Fibroblast of peridontal ligament (primary cell): ENCODE results near the gene ATP9B.
"Not testable (repeated sequence)": the region's sequence is repeated elsewhere in the genome, so short reads cannot be mapped to it uniquely, and the experiment has no call there.

ENCODE experiments used
- DNase-seq: peaks from one replicate; pipeline ENCODE4 v3.0.0-alpha.2; 2010; ENCODE audit errors: extremely low read depth

Gene ATP9B

GRCh38 chr18:79136742-79137141 lies 67.5 kb downstream of the ATP9B start:
- DNase-seq: no peak

GRCh38 chr18:79139206-79139605 lies 70.0 kb downstream of the ATP9B start:
- DNase-seq: no peak

- DNase-seq: no peak
These were observed 77.8 kb downstream of the ATP9B start for GRCh38 chr18:79147014-79147413.

GRCh38 chr18:79151191-79151590 lies 82.0 kb downstream of the ATP9B start:
- DNase-seq: no peak

- DNase-seq: no peak
These were observed 87.1 kb downstream of the ATP9B start for GRCh38 chr18:79156327-79156726.

GRCh38 chr18:79164706-79165105 lies 95.5 kb downstream of the ATP9B start:
- DNase-seq: peak; percentile 10

- DNase-seq: no peak
These were observed 97.5 kb downstream of the ATP9B start for GRCh38 chr18:79166702-79167101.

GRCh38 chr18:79167526-79168190 lies 98.5 kb downstream of the ATP9B start:
- no peak for DNase-seq

GRCh38 chr18:79169958-79170555 lies 100.9 kb downstream of the ATP9B start:
- no peak for DNase-seq

GRCh38 chr18:79172331-79172730 lies 103.1 kb downstream of the ATP9B start:
- not testable (repeated sequence) for DNase-seq

- no peak for DNase-seq
These were observed 104.5 kb downstream of the ATP9B start for GRCh38 chr18:79173742-79174141.

GRCh38 chr18:79178113-79178531 lies 108.9 kb downstream of the ATP9B start:
- DNase-seq: no peak

- DNase-seq: no peak
These were observed 113.0 kb downstream of the ATP9B start for GRCh38 chr18:79182047-79182713.

- DNase-seq: no peak
These were observed 116.5 kb downstream of the ATP9B start for GRCh38 chr18:79185648-79186047.

- no peak for DNase-seq
These were observed 117.5 kb downstream of the ATP9B start for GRCh38 chr18:79186649-79187048.

- DNase-seq: no peak
These were observed 118.5 kb downstream of the ATP9B start for GRCh38 chr18:79187532-79188277.

- no peak for DNase-seq
These were observed 122.2 kb downstream of the ATP9B start for GRCh38 chr18:79191418-79191817.

GRCh38 chr18:79191956-79192355 lies 122.8 kb downstream of the ATP9B start:
- no peak for DNase-seq

- DNase-seq: no peak
These were observed 124.6 kb downstream of the ATP9B start for GRCh38 chr18:79193826-79194225.

- no peak for DNase-seq
These were observed 126.8 kb downstream of the ATP9B start for GRCh38 chr18:79195716-79196683.

- DNase-seq: no peak
These were observed 128.3 kb downstream of the ATP9B start for GRCh38 chr18:79197531-79197930.
